WERI-Rb-1 (cell line): ENCODE measurements around the gene WBP1.
"Not testable (repeated sequence)": the region's sequence is repeated elsewhere in the genome, so short reads cannot be mapped to it uniquely, and the experiment has no call there.

Experiments
- DNase-seq: peaks from one replicate; pipeline ENCODE4 v3.0.0-alpha.2; 2020
- H3K27ac ChIP-seq: fragments of 250-450 bp; sonication (Bioruptor Pico); 2 replicates; pipeline ENCODE4 v1.5.1; 2020; ENCODE audit warnings: mild to moderate bottlenecking, moderate library complexity
- H3K27me3 ChIP-seq: fragments of 250-450 bp; sonication (Bioruptor Pico); 2 replicates; pipeline ENCODE4 v1.5.1; 2021; ENCODE audit warnings: mild to moderate bottlenecking, low read depth, moderate library complexity; ENCODE audit not compliant: insufficient read depth, severe bottlenecking
- H3K36me3 ChIP-seq: fragments of 250-450 bp; sonication (Bioruptor Pico); 2 replicates; pipeline ENCODE4 v1.5.1; 2020; ENCODE audit warnings: mild to moderate bottlenecking, moderate library complexity
- H3K4me3 ChIP-seq: 2 replicates; pipeline ENCODE4 v1.5.1; 2011; ENCODE audit warnings: low read depth, mild to moderate bottlenecking, control low read depth, low read length
- H3K9me3 ChIP-seq: fragments of 250-450 bp; sonication (Bioruptor Pico); 2 replicates; pipeline ENCODE4 v1.5.1; 2021; ENCODE audit warnings: mild to moderate bottlenecking, moderate library complexity; ENCODE audit not compliant: severe bottlenecking
- CTCF ChIP-seq: IDR thresholded peaks from 2 replicates; pipeline ENCODE4 v1.5.1; 2011; ENCODE audit warnings: low read depth, mild to moderate bottlenecking, control low read depth, inconsistent platforms, low read length

WBP1 gene

DNA sequence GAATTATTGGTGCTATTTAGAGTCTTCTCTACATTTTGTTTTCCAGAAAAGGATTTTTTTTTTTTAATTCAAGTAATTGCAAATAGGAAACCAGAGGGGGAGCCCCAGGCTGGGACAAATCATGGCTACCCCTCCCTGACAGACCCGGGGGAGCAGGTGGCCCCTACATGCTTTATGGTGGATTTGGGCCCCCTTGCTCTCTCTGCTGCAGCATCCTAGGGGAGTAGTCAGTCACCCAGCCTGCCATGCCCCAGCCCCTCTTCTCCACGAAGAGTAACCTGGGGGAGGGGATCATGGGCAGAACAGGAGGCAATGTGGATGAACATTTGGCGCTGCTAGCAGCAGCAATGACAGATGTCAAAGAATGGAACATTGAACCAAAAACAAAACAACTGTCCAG is 41.5 kb upstream of the WBP1 start:
- no peaks in the 10 kb centered on the region for H3K36me3 ChIP-seq
- no peaks in the 10 kb centered on the region for H3K27me3 ChIP-seq
- no peak overlapping the region for H3K27ac ChIP-seq
- H3K4me3 ChIP-seq = no peak overlapping the region
- DNase-seq = no peak
- no peak for TF ChIP-seq CTCF
- no peaks in the 10 kb centered on the region for H3K9me3 ChIP-seq

DNA sequence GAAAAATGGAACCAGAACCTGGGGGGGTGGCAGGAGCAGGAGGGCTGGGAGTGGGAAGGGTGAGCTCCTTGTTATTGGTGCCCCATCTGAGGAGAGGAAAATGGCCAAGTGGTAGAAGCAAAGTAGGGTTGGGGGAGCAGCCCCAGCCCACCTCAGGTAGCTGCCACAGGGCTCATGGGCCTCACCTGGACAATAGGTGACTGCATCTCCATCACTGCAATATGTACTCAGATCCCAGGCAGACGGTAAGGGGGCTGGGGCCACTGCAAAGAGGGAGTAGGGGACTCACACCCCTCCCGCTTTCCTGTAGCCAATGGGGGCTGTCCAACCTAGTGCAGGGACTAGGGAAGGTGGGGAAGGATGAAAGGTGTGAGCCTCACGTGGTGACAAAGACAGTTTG is 41.0 kb upstream of the WBP1 start:
- Histone ChIP-seq H3K36me3 (no peaks in the 10 kb centered on the region), H3K4me3 (no peak overlapping the region), H3K27ac (no peak overlapping the region), H3K9me3 (no peaks in the 10 kb centered on the region), H3K27me3 (no peaks in the 10 kb centered on the region)
- DNase-seq = no peak
- no peak for TF ChIP-seq CTCF

DNA sequence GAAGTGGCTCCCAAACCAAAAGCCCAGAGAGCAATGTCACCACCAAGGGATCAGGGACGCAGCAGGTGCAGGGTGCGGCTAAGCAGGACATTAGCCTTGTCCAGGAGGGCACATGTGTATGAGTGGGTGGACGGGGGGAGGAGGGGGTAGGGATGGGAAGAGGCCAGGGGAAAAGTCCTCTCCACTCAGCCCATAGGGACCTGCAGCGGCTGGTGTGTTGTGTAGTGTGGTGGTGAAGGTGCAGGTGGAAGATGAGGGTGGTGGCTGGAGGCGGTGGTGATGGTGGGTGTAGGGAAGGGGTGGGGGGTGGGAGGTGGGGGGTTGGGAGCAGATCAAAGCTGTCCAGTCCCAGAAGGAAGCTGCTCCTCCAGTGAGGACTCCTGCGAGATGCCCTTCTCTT is 40.5 kb upstream of the WBP1 start:
- H3K27me3 ChIP-seq = no peaks in the 10 kb centered on the region
- no peaks in the 10 kb centered on the region for H3K36me3 ChIP-seq
- no peak overlapping the region for H3K27ac ChIP-seq
- no peak overlapping the region for H3K4me3 ChIP-seq
- no peak for TF ChIP-seq CTCF
- DNase-seq = no peak
- no peaks in the 10 kb centered on the region for H3K9me3 ChIP-seq

GRCh38 chr2:74418312-74418711 is 39.9 kb upstream of the WBP1 start:
- Histone ChIP-seq H3K27ac (no peak overlapping the region), H3K9me3 (no peaks in the 10 kb centered on the region), H3K4me3 (no peak overlapping the region), H3K27me3 (no peaks in the 10 kb centered on the region), H3K36me3 (no peaks in the 10 kb centered on the region)
- DNase-seq = no peak
- no peak for TF ChIP-seq CTCF

- no peak for DNase-seq
- no peak overlapping the region for H3K27ac ChIP-seq
- no peak overlapping the region for H3K4me3 ChIP-seq
- H3K36me3 ChIP-seq = no peaks in the 10 kb centered on the region
- no peaks in the 10 kb centered on the region for H3K9me3 ChIP-seq
- H3K27me3 ChIP-seq = no peaks in the 10 kb centered on the region
- no peak for TF ChIP-seq CTCF
These were observed 38.9 kb upstream of the WBP1 start for GRCh38 chr2:74419345-74419744.

GRCh38 chr2:74420006-74420405 is 38.2 kb upstream of the WBP1 start:
- Histone ChIP-seq H3K9me3 (no peaks in the 10 kb centered on the region), H3K27me3 (no peaks in the 10 kb centered on the region), H3K4me3 (no peak overlapping the region), H3K36me3 (peaks cover 4% of the 10 kb centered on the region; the same call in 1 of the 2 replicates), H3K27ac (no peak overlapping the region)
- no peak for DNase-seq
- no peak for TF ChIP-seq CTCF

DNA sequence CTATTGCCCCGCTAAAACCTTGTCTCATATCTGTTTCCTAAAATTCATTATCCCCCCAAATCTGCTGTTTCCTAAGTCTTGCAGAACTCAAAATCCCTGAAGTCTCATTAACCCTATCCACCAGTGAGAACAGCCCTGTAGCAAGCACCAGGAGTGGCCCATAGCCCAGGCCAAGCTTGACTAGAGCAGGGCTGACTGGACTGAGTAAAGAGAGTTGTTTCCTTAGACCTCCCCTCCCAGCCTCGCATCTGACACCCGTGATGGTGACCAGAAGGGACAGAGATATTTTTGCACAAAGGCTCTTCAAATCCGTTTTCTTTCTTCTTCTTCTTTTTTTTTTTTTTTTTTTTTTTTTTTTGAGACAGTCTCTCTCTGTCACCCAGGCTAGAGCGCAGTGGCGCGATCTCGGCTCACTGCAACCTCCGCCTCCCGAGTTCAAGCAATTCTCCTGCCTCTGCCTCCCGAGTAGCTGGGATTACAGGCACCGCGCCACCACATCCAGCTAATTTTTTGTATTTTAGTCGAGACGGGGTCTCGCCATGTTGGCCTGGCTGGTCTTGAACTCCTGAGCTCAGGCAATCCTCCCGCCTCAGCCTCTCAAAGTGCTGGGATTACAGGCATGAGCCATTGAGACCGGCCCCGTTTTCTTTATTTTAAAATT is 37.7 kb upstream of the WBP1 start:
- not testable (repeated sequence) for H3K27me3 ChIP-seq, DNase-seq, H3K9me3 ChIP-seq
- Histone ChIP-seq H3K36me3 (peaks cover 10% of the 10 kb centered on the region; the same call in 1 of the 2 replicates), H3K4me3 (peak overlapping the region; percentile 88), H3K27ac (peak overlapping the region; percentile 83)
